HG03520 (cell line): ENCODE measurements around the gene FAM13B.
A peak's percentile ranks its signal among the peaks of the same experiment; 100 is the strongest.
"Not testable (repeated sequence)": the region's sequence is repeated elsewhere in the genome, so short reads cannot be mapped to it uniquely, and the experiment has no call there.

Experiments
- ATAC-seq: cut with Tn5 transposase; IDR thresholded peaks from one replicate; pipeline ENCODE4 v1.9.1; 2021; ENCODE audit warnings: mild to moderate bottlenecking, moderate library complexity; ENCODE audit not compliant: unreplicated experiment

Gene FAM13B

DNA sequence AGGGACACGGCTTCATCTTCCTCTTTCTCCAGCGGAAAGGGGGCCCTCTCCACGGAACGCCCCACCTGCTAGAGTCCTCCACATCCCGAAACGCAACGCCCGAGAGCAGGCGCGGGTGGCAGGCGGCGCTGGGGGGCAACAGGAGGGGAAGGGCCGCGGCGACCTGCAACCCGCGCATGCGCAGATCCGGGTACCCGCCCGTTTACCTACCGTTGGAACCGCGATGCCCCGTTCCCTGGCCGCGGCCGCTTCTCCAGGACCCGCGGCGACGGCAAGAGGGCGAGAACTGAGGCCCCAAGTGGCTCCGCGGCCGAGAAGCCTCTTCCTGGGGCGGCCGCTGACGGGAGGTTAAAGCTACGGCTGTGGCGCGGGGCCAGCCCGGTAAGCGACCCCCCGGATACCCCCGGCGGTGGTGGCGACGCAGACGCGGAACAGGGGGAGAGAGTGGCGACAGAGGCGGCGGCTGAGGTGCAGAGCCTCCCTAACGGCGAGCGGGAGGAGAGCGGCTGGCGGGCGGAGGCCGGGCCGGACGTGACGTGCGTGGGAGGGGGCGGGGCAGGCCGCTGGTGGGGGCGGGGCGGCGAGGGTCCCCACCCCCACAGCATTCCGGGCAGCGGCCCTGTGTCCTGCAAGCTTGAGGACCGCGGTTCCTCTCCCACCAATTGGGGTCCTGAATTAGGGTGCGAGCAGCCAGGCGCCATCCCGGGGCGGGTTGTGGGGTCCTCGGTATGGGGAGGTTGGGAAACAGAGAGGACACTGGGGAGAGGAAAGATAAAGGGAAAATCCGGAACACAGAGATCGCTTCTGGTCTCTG is at the start of gene FAM13B:
TSS of gene FAM13B (minus strand) at position 508 of the 814 bp plus-strand sequence. CDS start 13,968 bp downstream, outside the sequence.
- ATAC-seq, result peak; percentile 51

DNA sequence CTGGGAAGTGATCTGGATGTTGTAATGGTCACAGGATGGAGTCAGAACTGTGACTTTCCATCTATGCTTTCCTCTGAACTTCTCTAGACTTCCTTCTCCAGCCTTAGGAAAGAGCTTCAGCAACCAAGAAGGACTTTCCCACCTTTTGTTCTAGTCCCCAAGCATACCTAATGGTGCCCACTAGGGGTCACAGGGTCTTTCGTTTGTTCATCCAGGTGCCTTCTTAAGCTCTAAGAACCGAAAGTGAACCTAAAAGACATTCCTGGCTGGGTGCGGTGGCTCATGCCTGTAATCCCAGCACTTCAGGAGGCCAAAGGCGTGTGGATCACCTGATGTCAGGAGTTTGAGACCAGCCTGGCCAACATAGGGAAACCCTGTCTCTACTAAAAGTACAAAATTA is 49.2 kb upstream of the FAM13B start:
- no peak for ATAC-seq

DNA sequence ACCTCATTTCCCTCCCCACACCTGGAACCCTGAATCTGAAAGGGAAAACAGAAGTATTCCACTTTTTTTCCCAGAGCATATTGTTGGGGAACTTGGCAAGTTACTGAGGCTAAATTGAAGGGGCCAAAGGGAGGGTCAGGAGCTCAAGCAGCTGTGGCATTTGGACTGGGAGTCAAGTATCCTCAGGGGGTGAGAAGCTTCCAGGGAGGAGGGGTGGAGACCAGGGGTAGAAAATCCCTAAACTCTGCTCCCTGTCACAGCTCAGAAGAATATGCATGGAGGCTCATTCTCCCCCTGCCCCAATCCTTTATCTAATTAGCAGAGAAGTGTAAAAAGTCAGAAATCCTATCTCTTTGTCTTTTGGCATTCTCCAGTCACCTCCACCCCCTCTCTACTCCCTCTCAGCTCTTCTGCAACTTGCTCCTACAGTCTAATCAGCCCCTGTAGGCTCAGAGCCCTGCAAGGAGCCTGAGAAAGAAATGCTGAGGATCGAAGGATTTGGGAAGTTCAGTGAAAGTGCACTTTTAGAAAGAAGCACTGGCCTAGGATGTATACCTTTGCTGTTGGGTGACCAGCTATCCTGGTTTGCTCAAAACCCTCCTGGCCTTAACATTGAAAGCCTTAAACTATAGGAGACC is 45.2 kb upstream of the FAM13B start:
- ATAC-seq, result no peak

DNA sequence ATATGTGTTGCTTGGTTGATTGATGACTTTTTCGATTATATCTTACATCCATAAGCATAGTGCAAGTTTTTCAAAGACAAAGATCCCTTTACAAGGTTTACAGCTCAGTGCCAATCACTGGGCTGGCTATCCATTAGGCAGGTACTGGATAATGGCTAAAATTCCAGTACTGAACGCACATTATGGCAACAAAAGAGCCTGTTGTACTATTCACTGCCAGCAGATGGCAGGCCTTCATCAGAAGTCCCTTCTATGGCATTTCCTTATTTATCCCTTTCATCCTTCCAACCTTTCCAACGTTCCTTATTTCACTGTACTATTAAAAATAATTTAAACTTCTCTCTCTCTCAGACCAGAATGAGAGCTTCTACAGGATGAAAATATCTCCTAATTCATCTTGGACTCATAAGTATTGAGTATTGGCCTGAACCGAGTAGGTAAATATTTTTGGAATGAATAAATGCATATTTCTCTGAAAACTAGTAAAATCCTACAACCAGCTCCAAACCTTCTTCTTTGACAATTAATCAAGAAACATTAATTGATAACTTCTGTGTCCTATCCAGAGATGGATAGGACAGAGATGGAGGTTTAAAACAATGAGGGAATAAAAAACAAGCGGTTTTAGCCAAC is 44.3 kb upstream of the FAM13B start:
- no peak for ATAC-seq

GRCh38 chr5:138070026-138070425 is 37.1 kb upstream of the FAM13B start:
- not testable (repeated sequence) for ATAC-seq

GRCh38 chr5:138068742-138069600 is 36.1 kb upstream of the FAM13B start:
- ATAC-seq, result no peak

- no peak for ATAC-seq
These were observed 35.1 kb upstream of the FAM13B start for GRCh38 chr5:138067945-138068344.

GRCh38 chr5:138065102-138065501 is 32.2 kb upstream of the FAM13B start:
- ATAC-seq, result no peak

DNA sequence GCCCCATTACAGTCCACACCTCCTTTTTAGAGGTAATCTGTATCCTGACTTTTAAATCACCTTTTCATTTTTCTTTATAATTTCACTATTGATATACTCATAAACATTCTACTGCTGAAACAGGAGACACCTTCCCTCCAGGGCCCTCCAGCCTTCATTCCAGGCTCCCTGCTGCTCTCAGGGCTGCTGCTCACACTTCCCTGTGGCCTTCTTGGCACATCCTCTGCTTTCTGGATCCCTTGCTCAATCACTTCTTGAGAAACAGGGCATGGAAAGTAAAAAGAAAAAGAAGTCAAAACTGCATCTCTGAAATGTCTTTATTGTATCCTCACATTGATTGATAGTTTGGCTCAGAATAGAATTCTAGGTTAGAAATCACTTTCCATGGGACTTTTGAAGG is 31.6 kb upstream of the FAM13B start:
- no peak for ATAC-seq

GRCh38 chr5:138054847-138055558 is 22.1 kb upstream of the FAM13B start:
- no peak for ATAC-seq

GRCh38 chr5:138054206-138054605 is 21.3 kb upstream of the FAM13B start:
- ATAC-seq, result no peak

DNA sequence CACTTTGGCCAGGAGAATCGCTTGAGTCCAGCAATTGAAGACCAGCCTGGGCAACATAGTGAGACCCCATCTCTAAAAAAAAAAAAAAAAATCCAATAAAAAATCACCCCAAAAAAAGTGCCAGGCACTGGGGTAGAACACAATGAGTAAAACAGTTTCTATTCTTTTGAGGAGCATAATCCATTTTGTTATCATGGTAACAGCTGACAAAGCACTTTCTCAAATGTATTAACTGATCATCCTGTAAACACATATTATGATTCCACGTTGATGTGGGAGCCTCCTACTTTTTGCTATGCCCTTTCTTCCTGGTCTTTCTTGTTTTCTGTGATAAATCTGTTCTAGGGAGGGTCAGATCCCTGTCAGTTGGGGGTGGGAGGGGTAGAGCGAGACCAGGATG is 20.7 kb upstream of the FAM13B start:
- no peak for ATAC-seq

- not testable (repeated sequence) for ATAC-seq
These were observed 19.8 kb upstream of the FAM13B start for GRCh38 chr5:138052718-138053117.

- ATAC-seq, result no peak
These were observed 18.8 kb upstream of the FAM13B start for GRCh38 chr5:138051441-138052296.

- ATAC-seq, result not testable (repeated sequence)
These were observed 12.4 kb upstream of the FAM13B start for GRCh38 chr5:138045283-138045682.

DNA sequence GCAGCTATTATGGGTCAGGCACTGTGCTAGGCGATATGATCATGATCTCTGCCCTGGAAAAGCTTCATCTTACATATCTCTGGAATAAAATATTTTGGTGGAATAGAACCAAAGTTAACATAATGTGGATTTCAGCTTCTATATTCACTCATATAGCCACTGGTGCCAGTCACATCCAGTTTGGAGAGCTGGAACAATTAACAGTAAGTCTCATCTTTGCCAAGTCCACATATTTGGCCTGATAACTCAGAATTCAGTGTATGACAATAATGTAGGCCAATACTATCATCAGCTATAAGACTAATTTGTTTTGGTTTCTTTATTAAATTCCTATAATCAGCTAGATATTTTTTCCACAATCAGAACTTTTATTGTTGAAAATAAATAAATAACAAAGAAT is 5.9 kb upstream of the FAM13B start:
- no peak for ATAC-seq

- no peak for ATAC-seq
These were observed 5.2 kb upstream of the FAM13B start for GRCh38 chr5:138037907-138038633.

GRCh38 chr5:138037271-138037670 is 4.4 kb upstream of the FAM13B start:
- ATAC-seq, result no peak
